Adrenal gland (tissue), 5 donors: ENCODE data around the gene LARGE1.

Experiments used
- POLR2A ChIP-seq, 2 donors: fragments of 450-650 bp; IDR thresholded peaks; one replicate each; pipeline ENCODE4 v1.6.1; 2017; ENCODE audit warnings: antibody characterized with exemption in 2 of 2, mild to moderate bottlenecking in 2 of 2, moderate library complexity in 1 of 2
- TF ChIP-seq, protein P1 (sequence below), 6 experiments: fragments of 450-650 bp in 4 of 6; fragments of 200-600 bp in 2 of 6; sonication (generic) in 1 of 6; IDR thresholded peaks; 1 replicate in 5 of 6; 2 replicates in 1 of 6; pipeline versions ENCODE4 v1.5.1 to v1.8.0; 2016 to 2021; ENCODE audit warnings: antibody characterized with exemption in 6 of 6, mild to moderate bottlenecking in 2 of 6, moderate library complexity in 1 of 6
- donor health status: DM: no; HTN: no; CAD: no.

GRCh38 chr22:33521879-33522665 is 398.2 kb downstream of the LARGE1 start:
- TF ChIP-seq, protein P1, sequence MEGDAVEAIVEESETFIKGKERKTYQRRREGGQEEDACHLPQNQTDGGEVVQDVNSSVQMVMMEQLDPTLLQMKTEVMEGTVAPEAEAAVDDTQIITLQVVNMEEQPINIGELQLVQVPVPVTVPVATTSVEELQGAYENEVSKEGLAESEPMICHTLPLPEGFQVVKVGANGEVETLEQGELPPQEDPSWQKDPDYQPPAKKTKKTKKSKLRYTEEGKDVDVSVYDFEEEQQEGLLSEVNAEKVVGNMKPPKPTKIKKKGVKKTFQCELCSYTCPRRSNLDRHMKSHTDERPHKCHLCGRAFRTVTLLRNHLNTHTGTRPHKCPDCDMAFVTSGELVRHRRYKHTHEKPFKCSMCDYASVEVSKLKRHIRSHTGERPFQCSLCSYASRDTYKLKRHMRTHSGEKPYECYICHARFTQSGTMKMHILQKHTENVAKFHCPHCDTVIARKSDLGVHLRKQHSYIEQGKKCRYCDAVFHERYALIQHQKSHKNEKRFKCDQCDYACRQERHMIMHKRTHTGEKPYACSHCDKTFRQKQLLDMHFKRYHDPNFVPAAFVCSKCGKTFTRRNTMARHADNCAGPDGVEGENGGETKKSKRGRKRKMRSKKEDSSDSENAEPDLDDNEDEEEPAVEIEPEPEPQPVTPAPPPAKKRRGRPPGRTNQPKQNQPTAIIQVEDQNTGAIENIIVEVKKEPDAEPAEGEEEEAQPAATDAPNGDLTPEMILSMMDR (IDR thresholded peaks at IDR 0.05) = no peak
- TF ChIP-seq POLR2A (IDR thresholded peaks at IDR 0.05) = no peak
